ENCODE results near the gene SOD2. TPM values are rescaled to one million over a fixed set of nuclear protein-coding genes. Genes with fewer than 3 reads are reported as not detected.
"Not testable (repeated sequence)": the region's sequence is repeated elsewhere in the genome, so short reads cannot be mapped to it uniquely, and the experiment has no call there.

The SOD2 gene
- total RNA-seq, 2 experiments from 2014 or later: 76.5 to 84.8 TPM

DNA sequence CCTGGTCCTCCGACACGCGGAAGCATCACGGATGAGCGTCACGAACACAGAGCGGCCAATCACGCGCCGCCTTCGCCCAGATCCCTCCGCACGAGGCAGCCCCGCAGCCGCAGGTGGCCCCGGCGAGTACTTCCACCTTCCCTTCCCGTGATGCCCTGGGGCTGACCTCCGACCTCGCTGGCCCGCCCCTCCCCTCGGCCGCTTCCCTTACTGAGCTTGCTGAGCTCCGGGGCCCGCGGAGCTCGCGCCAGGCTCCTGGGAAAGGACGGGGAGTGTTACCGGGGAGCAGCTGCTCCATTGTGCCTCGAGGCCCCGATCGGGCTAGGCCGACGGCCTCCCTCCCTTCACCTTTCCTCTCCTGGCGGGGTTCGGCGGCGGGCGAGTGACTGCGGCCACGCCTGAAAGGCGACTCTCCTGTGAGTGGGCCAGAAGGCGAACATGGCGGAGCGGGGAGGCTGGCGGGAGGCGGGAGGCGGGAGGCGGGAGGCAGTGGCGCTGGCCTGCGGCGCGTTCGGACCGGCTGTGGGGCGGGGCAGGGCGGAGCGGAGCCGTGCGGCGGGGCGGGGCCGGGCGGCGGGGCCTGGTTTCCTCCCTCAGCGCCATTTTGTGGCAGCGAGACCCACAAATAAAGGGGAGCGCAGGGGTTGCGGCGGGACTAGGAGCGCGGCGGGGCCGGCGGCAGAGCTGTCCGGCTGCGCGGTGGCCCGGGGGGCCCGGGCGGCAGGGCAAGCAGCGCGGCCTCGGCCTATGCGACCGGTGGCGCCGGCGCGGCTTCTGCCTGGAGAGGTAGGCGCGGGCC lies 34.1 kb upstream of the SOD2 start, which contains the start of gene WTAP:
Gene WTAP (plus strand): TSS at position 589 of the 799 bp plus-strand sequence. CDS start 8,760 bp downstream, outside the sequence.
- ChIA-PET POLR2A (interaction anchor here (0.6 to 11.5 kb wide), 34 partner anchors 10 to 858 kb away, joined by 3 to 195 read pairs (median 4); partner anchors contain the start of genes ACAT2, MRPL18, SOD2 and TAGAP), CTCF (interaction anchor here (0.7 to 3.8 kb wide), 9 partner anchors 9 to 623 kb away, joined by 3 to 22 read pairs (median 3); partner anchors contain the start of genes ACAT2, MRPL18, SOD2 and TCP1)
- H3K36me3 Mint-ChIP-seq (ENCODE audit: low read depth): peaks cover 56% of the 10 kb centered on the region
- peak within 1 kb of the TSS; percentile 96 for H3K4me3 Mint-ChIP-seq
- H3K9me3 Mint-ChIP-seq: peaks cover 11% of the 10 kb centered on the region
- H3K4me1 Mint-ChIP-seq: peaks cover 61% of the 10 kb centered on the region
- H3K27me3 Mint-ChIP-seq: no peaks in the 10 kb centered on the region
- H3K27ac Mint-ChIP-seq: peak within 1 kb of the TSS; percentile 96
- DNase-seq: peak; percentile 97

DNA sequence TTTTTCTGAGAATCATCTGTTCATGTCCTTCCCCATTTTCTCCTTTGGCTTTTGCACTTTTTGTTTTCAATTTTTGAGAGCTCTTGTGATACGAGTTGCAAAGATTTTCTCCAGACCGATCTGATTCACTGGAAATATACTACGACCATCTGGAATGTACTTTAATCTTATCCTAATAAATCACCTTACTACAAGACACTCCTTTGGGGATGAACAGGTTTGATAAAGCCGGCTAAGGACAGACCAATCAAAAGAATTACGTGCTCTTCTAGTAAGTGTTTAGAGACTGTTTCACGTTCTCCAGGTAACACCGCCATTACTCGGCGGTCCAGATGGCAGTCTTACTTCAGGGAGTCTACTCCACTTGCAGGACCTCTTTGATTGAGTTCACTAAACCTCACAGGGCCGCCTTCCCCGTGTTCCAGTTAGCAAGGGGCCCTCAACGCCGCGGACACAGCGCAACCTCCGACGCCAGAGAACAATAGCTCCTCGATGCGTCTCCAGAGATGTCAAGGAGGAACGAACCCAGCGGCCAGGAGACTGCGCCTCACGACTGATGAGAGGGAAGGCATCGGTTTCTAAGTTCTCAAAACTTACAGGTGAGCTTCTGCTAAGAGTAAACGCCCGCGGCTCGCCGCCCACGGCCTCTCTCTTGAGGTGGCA lies 33.3 kb upstream of the SOD2 start:
- POLR2A ChIA-PET: interaction anchor here (0.7 to 11.5 kb wide), 32 partner anchors 10 to 683 kb away, joined by 3 to 195 read pairs (median 5); partner anchors contain the start of genes ACAT2, MRPL18, SOD2 and TAGAP
- H3K27ac Mint-ChIP-seq: peak overlapping the region; percentile 96
- H3K4me3 Mint-ChIP-seq: peak overlapping the region; percentile 96
- no peak for DNase-seq
- H3K27me3 Mint-ChIP-seq: no peaks in the 10 kb centered on the region
- peaks cover 11% of the 10 kb centered on the region for H3K9me3 Mint-ChIP-seq
- peaks cover 54% of the 10 kb centered on the region for H3K36me3 Mint-ChIP-seq (ENCODE audit: low read depth)
- CTCF ChIA-PET: interaction anchor here (0.9 to 3.8 kb wide), 8 partner anchors 8 to 622 kb away, joined by 3 to 22 read pairs (median 4); partner anchors contain the start of genes ACAT2, MRPL18, SOD2 and TCP1
- H3K4me1 Mint-ChIP-seq: peaks cover 54% of the 10 kb centered on the region

GRCh38 chr6:159725208-159725607 lies 32.2 kb upstream of the SOD2 start:
- H3K4me3 Mint-ChIP-seq, H3K27me3 Mint-ChIP-seq, H3K27ac Mint-ChIP-seq, DNase-seq: not testable (repeated sequence)
- ChIA-PET CTCF (interaction anchor here (1.1 to 1.2 kb wide), 2 partner anchors 34 to 37 kb away, joined by 3 to 5 read pairs; no protein-coding TSS in a partner anchor), POLR2A (interaction anchor here (1.6 to 11.5 kb wide), 3 partner anchors 32 to 64 kb away, joined by 4 to 195 read pairs (median 186); partner anchors contain the start of genes MRPL18, SOD2 and TCP1)
- peaks cover 44% of the 10 kb centered on the region for H3K4me1 Mint-ChIP-seq
- peaks cover 43% of the 10 kb centered on the region for H3K36me3 Mint-ChIP-seq (ENCODE audit: low read depth)
- peaks cover 11% of the 10 kb centered on the region for H3K9me3 Mint-ChIP-seq

DNA sequence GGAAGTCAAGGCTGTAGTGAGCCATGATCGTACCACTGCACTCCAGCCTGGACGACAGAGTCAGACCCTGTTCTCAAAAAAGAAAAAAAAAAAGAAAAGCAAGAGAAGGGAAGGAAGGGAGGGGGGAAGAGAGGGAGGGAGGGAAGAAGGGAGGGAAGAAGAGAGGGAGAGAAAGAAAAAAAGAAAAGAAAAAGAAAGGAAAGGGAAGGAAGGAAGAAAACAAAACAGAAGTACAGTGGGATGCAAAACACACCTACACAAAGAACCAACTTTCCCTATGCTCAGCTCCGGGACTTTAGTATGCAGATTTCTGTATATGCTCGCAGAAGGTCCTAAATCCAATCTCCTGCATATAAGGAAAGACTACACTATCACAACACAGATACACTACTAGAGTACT lies 31.7 kb upstream of the SOD2 start:
- Mint-ChIP-seq H3K27ac (no peak overlapping the region), H3K4me3 (no peak overlapping the region), H3K27me3 (no peaks in the 10 kb centered on the region), H3K36me3 (ENCODE audit: low read depth) (peaks cover 40% of the 10 kb centered on the region), H3K4me1 (peaks cover 40% of the 10 kb centered on the region), H3K9me3 (peaks cover 11% of the 10 kb centered on the region)
- CTCF ChIA-PET: interaction anchor here (1.1 to 1.2 kb wide), 2 partner anchors 33 to 36 kb away, joined by 3 to 5 read pairs; no protein-coding TSS in a partner anchor
- DNase-seq: no peak
- POLR2A ChIA-PET: interaction anchor here (7.3 to 11.5 kb wide), 2 partner anchors 31 to 64 kb away, joined by 186 to 195 read pairs; partner anchors contain the start of genes MRPL18, SOD2 and TCP1

- Mint-ChIP-seq H3K9me3 (peaks cover 11% of the 10 kb centered on the region), H3K27me3 (no peaks in the 10 kb centered on the region), H3K27ac (no peak overlapping the region), H3K4me3 (no peak overlapping the region), H3K4me1 (peaks cover 30% of the 10 kb centered on the region), H3K36me3 (ENCODE audit: low read depth) (peaks cover 25% of the 10 kb centered on the region)
- POLR2A ChIA-PET: interaction anchor here (1.0 to 11.5 kb wide), 3 partner anchors 9 to 49 kb away, joined by 3 to 186 read pairs (median 4); partner anchors contain the start of gene SOD2
- CTCF ChIA-PET: interaction anchor here (1.0 to 1.1 kb wide), 2 partner anchors 22 to 68 kb away, joined by 4 to 5 read pairs; no protein-coding TSS in a partner anchor
- DNase-seq: no peak
These were observed 30.2 kb upstream of the SOD2 start for GRCh38 chr6:159723259-159723658.

- H3K9me3 Mint-ChIP-seq: peaks cover 11% of the 10 kb centered on the region
- H3K4me3 Mint-ChIP-seq: no peak overlapping the region
- ChIA-PET POLR2A (interaction anchor here (1.0 to 11.5 kb wide), 4 partner anchors 9 to 50 kb away, joined by 3 to 186 read pairs (median 4); partner anchors contain the start of gene SOD2), CTCF (interaction anchor here (1.0 to 1.1 kb wide), 2 partner anchors 22 to 68 kb away, joined by 4 to 5 read pairs; no protein-coding TSS in a partner anchor)
- no peaks in the 10 kb centered on the region for H3K27me3 Mint-ChIP-seq
- H3K27ac Mint-ChIP-seq: no peak overlapping the region
- H3K4me1 Mint-ChIP-seq: peaks cover 30% of the 10 kb centered on the region
- peaks cover 21% of the 10 kb centered on the region for H3K36me3 Mint-ChIP-seq (ENCODE audit: low read depth)
- DNase-seq: no peak
These were observed 29.6 kb upstream of the SOD2 start for GRCh38 chr6:159722655-159723054.

DNA sequence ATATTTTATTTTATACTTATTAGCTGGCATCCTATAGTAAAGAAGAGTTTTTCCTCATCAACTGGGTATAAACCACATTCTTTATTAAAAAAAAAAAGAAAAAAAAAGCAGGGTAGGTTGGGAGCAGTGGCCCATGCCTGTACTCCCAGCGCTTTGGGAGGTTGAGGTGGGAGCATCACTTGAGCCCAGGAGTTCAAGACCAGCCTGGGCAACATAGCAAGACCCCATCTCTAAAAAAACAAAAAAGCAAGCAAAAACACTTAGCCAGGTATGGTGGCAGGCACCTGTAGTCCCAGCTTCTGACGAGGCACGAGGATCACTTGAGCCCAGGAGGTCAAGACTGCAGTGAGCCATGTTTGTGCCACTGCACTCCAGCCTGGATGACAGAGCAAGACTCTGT lies 28.9 kb upstream of the SOD2 start:
- CTCF ChIA-PET, DNase-seq, H3K27me3 Mint-ChIP-seq, H3K4me3 Mint-ChIP-seq, H3K27ac Mint-ChIP-seq: not testable (repeated sequence)
- POLR2A ChIA-PET: interaction anchor here (1.0 to 11.5 kb wide), 3 partner anchors 17 to 51 kb away, joined by 3 to 186 read pairs (median 3); partner anchors contain the start of gene SOD2
- Mint-ChIP-seq H3K36me3 (ENCODE audit: low read depth) (peaks cover 21% of the 10 kb centered on the region), H3K9me3 (peaks cover 11% of the 10 kb centered on the region), H3K4me1 (peaks cover 30% of the 10 kb centered on the region)

- no peak overlapping the region for H3K4me3 Mint-ChIP-seq
- CTCF ChIA-PET: interaction anchor here (0.7 to 1.8 kb wide), 15 partner anchors 12 to 799 kb away, joined by 3 to 8 read pairs (median 4); partner anchors contain the start of genes MRPL18, SOD2 and TCP1
- peaks cover 26% of the 10 kb centered on the region for H3K4me1 Mint-ChIP-seq
- H3K9me3 Mint-ChIP-seq: peaks cover 11% of the 10 kb centered on the region
- POLR2A ChIA-PET: interaction anchor here (0.7 kb wide), 1 partner anchor 34 kb away, joined by 3 read pairs; no protein-coding TSS in a partner anchor
- peak; percentile 36 for DNase-seq
- no peaks in the 10 kb centered on the region for H3K27me3 Mint-ChIP-seq
- H3K27ac Mint-ChIP-seq: no peak overlapping the region
- H3K36me3 Mint-ChIP-seq (ENCODE audit: low read depth): peaks cover 23% of the 10 kb centered on the region
These were observed 27.7 kb upstream of the SOD2 start for GRCh38 chr6:159720708-159721107.

DNA sequence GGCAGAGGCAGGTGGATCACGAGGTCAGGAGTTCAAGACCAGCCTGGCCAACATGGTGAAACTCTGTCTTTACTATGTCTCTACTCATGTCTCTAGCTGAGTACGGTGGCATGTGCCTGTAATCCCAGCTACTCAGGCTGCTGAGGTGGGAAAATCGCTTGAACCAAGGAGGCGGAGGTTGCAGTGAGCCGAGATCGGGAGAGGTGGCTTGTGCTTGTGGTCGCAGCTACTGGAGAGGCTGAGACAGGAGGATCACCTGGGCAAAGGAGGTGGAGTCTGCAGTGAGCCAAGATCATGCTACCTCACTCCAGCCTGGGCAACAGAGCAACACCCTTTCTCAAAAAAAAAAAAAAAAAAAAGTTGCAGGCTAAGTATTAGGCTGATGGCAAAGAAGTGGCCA lies 26.2 kb upstream of the SOD2 start:
- Mint-ChIP-seq H3K27me3 (no peaks in the 10 kb centered on the region), H3K27ac (no peak overlapping the region), H3K4me3 (no peak overlapping the region), H3K9me3 (peaks cover 11% of the 10 kb centered on the region), H3K36me3 (ENCODE audit: low read depth) (peaks cover 23% of the 10 kb centered on the region), H3K4me1 (peaks cover 22% of the 10 kb centered on the region)
- ChIA-PET CTCF (interaction anchor here (0.7 to 1.8 kb wide), 5 partner anchors 20 to 236 kb away, joined by 3 to 8 read pairs (median 3); partner anchors contain the start of gene SOD2), POLR2A (no interaction called here)
- DNase-seq: no peak

- DNase-seq: no peak
- Mint-ChIP-seq H3K4me3 (no peak overlapping the region), H3K9me3 (peaks cover 11% of the 10 kb centered on the region), H3K27me3 (no peaks in the 10 kb centered on the region), H3K4me1 (peaks cover 19% of the 10 kb centered on the region), H3K36me3 (ENCODE audit: low read depth) (peaks cover 16% of the 10 kb centered on the region), H3K27ac (no peak overlapping the region)
- ChIA-PET POLR2A (no interaction called here), CTCF (interaction anchor here (0.7 to 1.2 kb wide), 6 partner anchors 8 to 237 kb away, joined by 3 to 4 read pairs (median 3); partner anchors contain the start of gene WTAP)
These were observed 25.6 kb upstream of the SOD2 start for GRCh38 chr6:159718634-159719033.

- CTCF ChIA-PET: interaction anchor here (0.6 to 1.1 kb wide), 3 partner anchors 10 to 18 kb away, joined by 3 to 5 read pairs (median 4); partner anchors contain the start of gene WTAP
- DNase-seq: no peak
- no peaks in the 10 kb centered on the region for H3K27me3 Mint-ChIP-seq
- H3K9me3 Mint-ChIP-seq: no peaks in the 10 kb centered on the region
- no peak overlapping the region for H3K4me3 Mint-ChIP-seq
- peaks cover 3% of the 10 kb centered on the region for H3K36me3 Mint-ChIP-seq (ENCODE audit: low read depth)
- H3K27ac Mint-ChIP-seq: no peak overlapping the region
- H3K4me1 Mint-ChIP-seq: peaks cover 10% of the 10 kb centered on the region
- POLR2A ChIA-PET: interaction anchor here (0.6 kb wide), 1 partner anchor 27 kb away, joined by 3 read pairs; no protein-coding TSS in a partner anchor
These were observed 23.4 kb upstream of the SOD2 start for GRCh38 chr6:159716247-159717096.
